NCI-H187 treated with DMSO at 0.1 percent for 48 hours (cell line): ENCODE measurements around the gene SYT9.
A peak's percentile ranks its signal among the peaks of the same experiment; 100 is the strongest.

Source experiments
- DNase-seq: peaks from one replicate; lab custom pipeline; 2025; lab: John Stamatoyannopoulos, UW

The SYT9 gene

GRCh38 chr11:7347611-7348431 lies 96.1 kb downstream of the SYT9 start:
- DNase-seq = no peak

GRCh38 chr11:7348432-7349304 lies 97.0 kb downstream of the SYT9 start:
- DNase-seq = peak; percentile 20

GRCh38 chr11:7351228-7351627 lies 99.5 kb downstream of the SYT9 start:
- DNase-seq = no peak

GRCh38 chr11:7353100-7353499 lies 101.4 kb downstream of the SYT9 start:
- no peak for DNase-seq

- DNase-seq = no peak
Measured at GRCh38 chr11:7364660-7365059, 113.0 kb downstream of the SYT9 start.

GRCh38 chr11:7367803-7368202 lies 116.1 kb downstream of the SYT9 start:
- DNase-seq = no peak

- no peak for DNase-seq
Measured at GRCh38 chr11:7376386-7376785, 124.7 kb downstream of the SYT9 start.

GRCh38 chr11:7381937-7382336 lies 130.2 kb downstream of the SYT9 start:
- DNase-seq = no peak

GRCh38 chr11:7383406-7383805 lies 131.7 kb downstream of the SYT9 start:
- no peak for DNase-seq

GRCh38 chr11:7384691-7385090 lies 133.0 kb downstream of the SYT9 start:
- no peak for DNase-seq

GRCh38 chr11:7385532-7385931 lies 133.8 kb downstream of the SYT9 start:
- no peak for DNase-seq

GRCh38 chr11:7413961-7414915 lies 162.5 kb downstream of the SYT9 start:
- DNase-seq = no peak

GRCh38 chr11:7414973-7415817 lies 163.5 kb downstream of the SYT9 start:
- DNase-seq = no peak

GRCh38 chr11:7416080-7416479 lies 164.4 kb downstream of the SYT9 start:
- DNase-seq = no peak

- no peak for DNase-seq
Measured at GRCh38 chr11:7417328-7417727, 165.6 kb downstream of the SYT9 start.

GRCh38 chr11:7418061-7418460 lies 166.4 kb downstream of the SYT9 start:
- DNase-seq = no peak

GRCh38 chr11:7418906-7419305 lies 167.2 kb downstream of the SYT9 start:
- DNase-seq = no peak

- DNase-seq = no peak
Measured at GRCh38 chr11:7421136-7421535, 169.4 kb downstream of the SYT9 start.

- DNase-seq = no peak
Measured at GRCh38 chr11:7422544-7423331, 171.0 kb downstream of the SYT9 start.

- no peak for DNase-seq
Measured at GRCh38 chr11:7423946-7424345, 172.2 kb downstream of the SYT9 start.
